Osteoblast (primary cell): ENCODE measurements around the gene CD4. TPM values are rescaled to one million over a fixed set of nuclear protein-coding genes. Genes with fewer than 3 reads are reported as not detected.

Experiments
- DNase-seq: peaks from one replicate; pipeline ENCODE4 v3.0.0; 2011; ENCODE audit warnings: low spot score, mixed read lengths; ENCODE audit not compliant: insufficient read length; ENCODE audit errors: missing footprints
- H2AFZ ChIP-seq: 2 replicates; pipeline ENCODE4 v1.6.0; 2011; ENCODE audit warnings: mild to moderate bottlenecking, low read length
- H3K27ac ChIP-seq: 2 replicates; pipeline ENCODE4 v1.5.1; 2011; ENCODE audit warnings: mild to moderate bottlenecking, low read depth, low read length, moderate library complexity
- H3K27me3 ChIP-seq: 2 replicates; pipeline ENCODE4 v1.6.0; 2012; ENCODE audit warnings: mild to moderate bottlenecking, control low read depth, inconsistent platforms, low read length, moderate library complexity; ENCODE audit not compliant: insufficient read depth
- H3K36me3 ChIP-seq: 2 replicates; pipeline ENCODE4 v1.5.1; 2011; ENCODE audit warnings: mild to moderate bottlenecking, low read length, control low read depth, moderate library complexity; ENCODE audit not compliant: insufficient read depth
- H3K4me1 ChIP-seq: 2 replicates; pipeline ENCODE4 v1.5.1; 2011; ENCODE audit warnings: mild to moderate bottlenecking, low read length, control low read depth, moderate library complexity; ENCODE audit not compliant: insufficient read depth
- H3K4me2 ChIP-seq: 2 replicates; pipeline ENCODE4 v1.6.0; 2011; ENCODE audit warnings: mild to moderate bottlenecking, low read length; ENCODE audit not compliant: insufficient read depth
- H3K4me3 ChIP-seq: fragments of 200-600 bp; sonication (generic); 3 replicates; pipeline ENCODE4 v1.5.1; 2012; ENCODE audit warnings: mild to moderate bottlenecking, low read length, inconsistent platforms; ENCODE audit not compliant: insufficient read depth
- H3K79me2 ChIP-seq: 2 replicates; pipeline ENCODE4 v1.6.0; 2012; ENCODE audit warnings: mild to moderate bottlenecking, low read length, control low read depth, inconsistent platforms; ENCODE audit not compliant: insufficient read depth
- H3K9me3 ChIP-seq: 2 replicates; pipeline ENCODE4 v1.5.1; 2011; ENCODE audit warnings: low read depth, low read length, control low read depth
- H4K20me1 ChIP-seq: 2 replicates; pipeline ENCODE4 v1.6.0; 2012; ENCODE audit warnings: mild to moderate bottlenecking, low read length, control low read depth; ENCODE audit not compliant: insufficient read depth
- CTCF ChIP-seq: IDR thresholded peaks from 2 replicates; pipeline ENCODE4 v1.5.1; 2011; ENCODE audit warnings: mild to moderate bottlenecking, low read depth, low read length, moderate library complexity; ENCODE audit errors: extremely low read depth
- total RNA-seq: library from RNA; depleted of rRNA; stranded (reverse); fragments of >200 nt; gene quantifications from 2 replicates; pipeline ENCODE4 v1.2.3, GENCODE V29; 2012

CD4 gene
- total RNA-seq, 1 donor, result 10.9 TPM

- Histone ChIP-seq H3K27ac (no peak overlapping the region), H3K9me3 (no peaks in the 10 kb centered on the region), H3K4me3 (no peak overlapping the region), H3K27me3 (peaks cover 6% of the 10 kb centered on the region), H3K4me2 (no peak overlapping the region), H2AFZ (no peak overlapping the region), H3K36me3 (no peaks in the 10 kb centered on the region), H3K4me1 (no peaks in the 10 kb centered on the region), H4K20me1 (peaks cover 6% of the 10 kb centered on the region), H3K79me2 (no peaks in the 10 kb centered on the region)
- no peak for DNase-seq
- no peak for TF ChIP-seq CTCF
Observed at GRCh38 chr12:6816598-6816997, 27.3 kb downstream of the CD4 start.

- Histone ChIP-seq H3K36me3 (no peaks in the 10 kb centered on the region), H3K79me2 (no peaks in the 10 kb centered on the region), H3K4me3 (no peak overlapping the region), H4K20me1 (peaks cover 6% of the 10 kb centered on the region), H3K4me1 (peaks cover 5% of the 10 kb centered on the region), H3K27me3 (peaks cover 6% of the 10 kb centered on the region), H3K9me3 (no peaks in the 10 kb centered on the region), H2AFZ (no peak overlapping the region), H3K4me2 (no peak overlapping the region), H3K27ac (no peak overlapping the region)
- no peak for TF ChIP-seq CTCF
- DNase-seq, result peak; percentile 34
Observed at GRCh38 chr12:6817098-6817497, 27.8 kb downstream of the CD4 start.

GRCh38 chr12:6817662-6818157, 28.4 kb downstream of the CD4 start:
- H4K20me1 ChIP-seq, result peaks cover 6% of the 10 kb centered on the region
- H3K36me3 ChIP-seq, result no peaks in the 10 kb centered on the region
- no peak overlapping the region for H3K4me2 ChIP-seq
- no peak overlapping the region for H2AFZ ChIP-seq
- H3K27me3 ChIP-seq, result peaks cover 11% of the 10 kb centered on the region
- H3K27ac ChIP-seq, result no peak overlapping the region
- H3K4me1 ChIP-seq, result peaks cover 5% of the 10 kb centered on the region
- no peaks in the 10 kb centered on the region for H3K79me2 ChIP-seq
- TF ChIP-seq CTCF, result no peak
- H3K9me3 ChIP-seq, result no peaks in the 10 kb centered on the region
- no peak overlapping the region for H3K4me3 ChIP-seq
- DNase-seq, result no peak

- Histone ChIP-seq H3K27me3 (peaks cover 16% of the 10 kb centered on the region), H4K20me1 (peaks cover 9% of the 10 kb centered on the region), H3K79me2 (no peaks in the 10 kb centered on the region), H2AFZ (no peak overlapping the region), H3K4me1 (peaks cover 5% of the 10 kb centered on the region), H3K4me3 (no peak overlapping the region), H3K36me3 (no peaks in the 10 kb centered on the region), H3K27ac (no peak overlapping the region), H3K9me3 (no peaks in the 10 kb centered on the region), H3K4me2 (no peak overlapping the region)
- DNase-seq, result peak; percentile 54
- TF ChIP-seq CTCF, result no peak
Observed at GRCh38 chr12:6818222-6818621, 28.9 kb downstream of the CD4 start.
